ENCODE data around the gene ACMSD. TPM values are rescaled to one million over a fixed set of nuclear protein-coding genes. Genes with fewer than 3 reads are reported as not detected.

The ACMSD gene
- total RNA-seq, 2 experiments from 2014 or later, result not detected

GRCh38 chr2:134910763-134911399 lies 72.5 kb downstream of the ACMSD start:
- no peak overlapping the region for H3K4me3 ChIP-seq (ENCODE audit: low read depth, low read length, poor library complexity, severe bottlenecking)
- CTCF ChIA-PET (ENCODE audit: unreplicated experiment), result no interaction called here
- no peak overlapping the region for H3K4me2 ChIP-seq (ENCODE audit: low read length)
- intact Hi-C loops (cut with micrococcal nuclease; ENCODE audit: unreplicated experiment), result no loop called here
- H3K79me2 ChIP-seq (ENCODE audit: insufficient read depth, low read depth, low read length), result no peaks in the 10 kb centered on the region
- TF ChIP-seq EZH2phosphoT487 (IDR thresholded peaks at IDR 0.05; ENCODE audit: borderline replicate concordance, low read depth, low read length), result no peak
- TF ChIP-seq CTCF (conservative IDR thresholded peaks at IDR 0.05; ENCODE audit: low read length), result no peak
- no peak overlapping the region for H2AFZ ChIP-seq (ENCODE audit: low read length)
- no peaks in the 10 kb centered on the region for H3K9me2 ChIP-seq (ENCODE audit: insufficient read depth, low read length)
- no peaks in the 10 kb centered on the region for H4K20me1 ChIP-seq (ENCODE audit: insufficient read depth, low read length)
- H3K9me3 ChIP-seq (ENCODE audit: low read length), result peaks cover 10% of the 10 kb centered on the region; the same call in 1 of the 2 replicates
- no peak overlapping the region for H3K27ac ChIP-seq (ENCODE audit: low read depth, low read length, poor library complexity, severe bottlenecking)
- H3K4me1 ChIP-seq (ENCODE audit: insufficient read depth, low read length, poor library complexity, severe bottlenecking), result no peaks in the 10 kb centered on the region
- POLR2A ChIA-PET, result no interaction called here
- no TSS peak for BruUV-seq (replicated peaks)
- no peaks in the 10 kb centered on the region for H3K36me3 ChIP-seq (ENCODE audit: insufficient read depth, low read length)
- DNase-seq (ENCODE audit: low spot score), result no peak

GRCh38 chr2:134911400-134911785 lies 73.0 kb downstream of the ACMSD start:
- Histone ChIP-seq H2AFZ (ENCODE audit: low read length) (no peak overlapping the region), H3K9me3 (ENCODE audit: low read length) (peaks cover 10% of the 10 kb centered on the region; the same call in 1 of the 2 replicates), H3K79me2 (ENCODE audit: insufficient read depth, low read depth, low read length) (peaks cover 4% of the 10 kb centered on the region; the same call in 1 of the 2 replicates), H4K20me1 (ENCODE audit: insufficient read depth, low read length) (no peaks in the 10 kb centered on the region), H3K36me3 (ENCODE audit: insufficient read depth, low read length) (no peaks in the 10 kb centered on the region), H3K4me3 (ENCODE audit: low read depth, low read length, poor library complexity, severe bottlenecking) (no peak overlapping the region), H3K27ac (ENCODE audit: low read depth, low read length, poor library complexity, severe bottlenecking) (no peak overlapping the region), H3K9me2 (ENCODE audit: insufficient read depth, low read length) (no peaks in the 10 kb centered on the region), H3K4me2 (ENCODE audit: low read length) (no peak overlapping the region), H3K4me1 (ENCODE audit: insufficient read depth, low read length, poor library complexity, severe bottlenecking) (peaks cover under 1% of the 10 kb centered on the region)
- TF ChIP-seq EZH2phosphoT487 (IDR thresholded peaks at IDR 0.05; ENCODE audit: borderline replicate concordance, low read depth, low read length) (no peak), CTCF (conservative IDR thresholded peaks at IDR 0.05; ENCODE audit: low read length) (no peak)
- DNase-seq (ENCODE audit: low spot score), result no peak
- intact Hi-C loops (cut with micrococcal nuclease; ENCODE audit: unreplicated experiment), result no loop called here
- ChIA-PET CTCF (ENCODE audit: unreplicated experiment) (no interaction called here), POLR2A (no interaction called here)
- BruUV-seq (replicated peaks), result no TSS peak

GRCh38 chr2:134912361-134912760 lies 73.9 kb downstream of the ACMSD start:
- no peak for TF ChIP-seq EZH2phosphoT487 (IDR thresholded peaks at IDR 0.05; ENCODE audit: borderline replicate concordance, low read depth, low read length)
- TF ChIP-seq CTCF (conservative IDR thresholded peaks at IDR 0.05; ENCODE audit: low read length), result no peak
- intact Hi-C loops (cut with micrococcal nuclease; ENCODE audit: unreplicated experiment), result no loop called here
- H3K9me2 ChIP-seq (ENCODE audit: insufficient read depth, low read length), result no peaks in the 10 kb centered on the region
- H3K4me3 ChIP-seq (ENCODE audit: low read depth, low read length, poor library complexity, severe bottlenecking), result no peak overlapping the region
- H3K9me3 ChIP-seq (ENCODE audit: low read length), result peaks cover 10% of the 10 kb centered on the region; the same call in 1 of the 2 replicates
- no peak for DNase-seq (ENCODE audit: low spot score)
- no peaks in the 10 kb centered on the region for H4K20me1 ChIP-seq (ENCODE audit: insufficient read depth, low read length)
- H3K4me1 ChIP-seq (ENCODE audit: insufficient read depth, low read length, poor library complexity, severe bottlenecking), result peaks cover 10% of the 10 kb centered on the region
- ChIA-PET POLR2A (interaction anchor here (0.6 kb wide), 1 partner anchor 981 kb away, joined by 3 read pairs; no protein-coding TSS in a partner anchor), CTCF (ENCODE audit: unreplicated experiment) (no interaction called here)
- no peak overlapping the region for H3K27ac ChIP-seq (ENCODE audit: low read depth, low read length, poor library complexity, severe bottlenecking)
- no TSS peak for BruUV-seq (replicated peaks)
- peaks cover 8% of the 10 kb centered on the region; the same call in 1 of the 2 replicates for H3K79me2 ChIP-seq (ENCODE audit: insufficient read depth, low read depth, low read length)
- H3K36me3 ChIP-seq (ENCODE audit: insufficient read depth, low read length), result no peaks in the 10 kb centered on the region
- H3K4me2 ChIP-seq (ENCODE audit: low read length), result no peak overlapping the region
- no peak overlapping the region for H2AFZ ChIP-seq (ENCODE audit: low read length)

Data from OCI-LY7 (cell line).